ENCODE results near the gene HOXD13. TPM values are rescaled to one million over a fixed set of nuclear protein-coding genes. Genes with fewer than 3 reads are reported as not detected.

HOXD13 gene
- total RNA-seq, 2 experiments from 2014 or later = not detected

DNA sequence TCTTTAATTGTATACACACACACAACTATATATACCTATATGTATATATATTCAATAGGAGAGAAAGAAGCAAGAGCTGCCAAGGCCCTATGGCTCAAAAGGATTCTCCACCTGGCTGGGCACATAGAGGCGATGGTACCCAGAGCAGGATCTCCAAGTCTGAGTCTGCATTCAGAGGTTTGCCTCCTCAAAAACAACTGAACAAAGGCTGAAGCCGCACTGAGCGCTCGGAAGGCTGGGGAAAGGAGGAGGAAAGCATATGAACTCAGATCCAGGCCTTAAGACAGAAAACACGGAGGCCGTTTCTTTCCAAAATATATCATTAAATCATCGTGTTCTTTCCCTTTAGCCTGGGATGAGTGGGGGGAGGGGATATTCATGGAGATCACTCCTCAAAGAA lies 10.7 kb downstream of the HOXD13 start:
- Mint-ChIP-seq H3K27me3 (peaks cover 84% of the 10 kb centered on the region), H3K4me1 (peaks cover 7% of the 10 kb centered on the region), H3K4me3 (no peak overlapping the region), H3K27ac (no peak overlapping the region), H3K9me3 (no peaks in the 10 kb centered on the region), H3K36me3 (no peaks in the 10 kb centered on the region)
- no peak for DNase-seq
- POLR2A ChIA-PET = no interaction called here
- no peak for ATAC-seq (ENCODE audit: low read depth)

DNA sequence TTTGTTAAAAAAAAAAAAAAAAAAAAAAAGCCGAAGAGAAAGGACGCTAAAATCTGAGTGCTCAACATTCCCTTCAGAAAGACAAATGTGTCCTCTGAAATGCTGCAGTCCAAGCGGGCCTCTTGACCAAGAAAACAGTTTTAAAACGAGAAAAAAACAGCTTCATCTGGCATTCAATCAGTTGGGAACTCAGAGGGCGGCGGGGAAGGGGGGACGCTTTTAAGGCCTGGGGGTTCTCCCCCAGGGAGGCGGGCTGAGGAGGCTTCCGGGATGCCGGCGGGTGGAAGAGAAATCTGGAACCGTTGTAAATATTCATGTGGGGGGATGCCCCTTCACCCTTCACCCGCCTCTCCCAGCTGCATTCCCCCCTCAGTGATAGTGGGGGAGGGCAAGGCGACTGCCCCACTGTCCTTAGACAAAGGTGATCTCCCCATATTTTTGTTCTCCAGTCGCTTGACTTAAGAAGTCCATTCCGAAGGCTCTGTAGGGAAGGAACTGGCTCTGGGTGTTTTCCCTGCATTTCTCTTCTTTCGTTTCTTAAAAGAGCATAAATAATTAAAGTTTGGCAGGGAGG lies 11.3 kb downstream of the HOXD13 start:
- POLR2A ChIA-PET = no interaction called here
- Mint-ChIP-seq H3K27ac (no peak overlapping the region), H3K36me3 (no peaks in the 10 kb centered on the region), H3K27me3 (peaks cover 79% of the 10 kb centered on the region), H3K4me1 (peaks cover 8% of the 10 kb centered on the region), H3K4me3 (peak overlapping the region; percentile 25), H3K9me3 (no peaks in the 10 kb centered on the region)
- ATAC-seq (ENCODE audit: low read depth) (no peak), DNase-seq (no peak)

DNA sequence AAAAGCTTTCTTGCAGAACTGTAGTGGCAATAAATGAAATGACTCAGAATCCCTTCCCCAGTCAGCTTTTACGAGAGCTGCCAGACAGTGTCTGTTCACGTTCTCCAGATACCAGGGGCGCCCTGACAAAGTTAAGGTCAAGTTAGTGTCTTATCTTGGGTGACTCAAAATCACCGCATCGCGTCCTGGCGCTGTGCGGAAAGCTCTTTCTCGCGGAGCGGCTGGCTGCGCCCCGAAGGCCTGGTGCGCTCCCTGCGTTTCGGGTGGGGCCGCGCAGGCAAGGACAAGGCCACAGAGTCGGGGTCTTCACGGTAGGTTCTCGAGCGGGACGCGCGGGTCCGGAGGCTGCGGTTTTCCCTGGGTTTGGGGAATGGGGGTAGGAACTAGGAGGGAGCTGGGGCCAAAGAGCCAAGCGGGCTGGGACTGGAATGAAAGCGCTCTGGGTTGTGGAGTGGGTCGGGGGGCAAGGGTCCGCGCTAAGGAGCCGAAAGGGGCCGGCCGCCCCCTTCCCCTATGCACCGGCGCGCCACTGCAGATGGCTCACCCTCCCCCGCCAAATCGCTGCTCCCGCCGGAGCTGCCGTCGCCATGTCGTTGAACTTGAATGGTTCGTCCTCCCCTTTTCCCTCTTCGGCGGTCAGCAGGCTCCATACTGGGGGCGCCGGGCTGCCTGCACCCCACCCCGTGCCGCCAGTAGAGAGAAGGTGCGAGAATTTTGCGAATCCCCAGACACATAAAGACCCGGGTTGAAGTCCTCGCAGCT lies 12.0 kb downstream of the HOXD13 start:
- ATAC-seq (ENCODE audit: low read depth) (no peak), DNase-seq (no peak)
- peaks cover 9% of the 10 kb centered on the region for H3K4me1 Mint-ChIP-seq
- H3K27ac Mint-ChIP-seq = peak overlapping the region; percentile 75
- POLR2A ChIA-PET = no interaction called here
- H3K9me3 Mint-ChIP-seq = peaks cover 2% of the 10 kb centered on the region
- peaks cover 2% of the 10 kb centered on the region for H3K36me3 Mint-ChIP-seq
- H3K27me3 Mint-ChIP-seq = peaks cover 79% of the 10 kb centered on the region
- peak overlapping the region; percentile 25 for H3K4me3 Mint-ChIP-seq

DNA sequence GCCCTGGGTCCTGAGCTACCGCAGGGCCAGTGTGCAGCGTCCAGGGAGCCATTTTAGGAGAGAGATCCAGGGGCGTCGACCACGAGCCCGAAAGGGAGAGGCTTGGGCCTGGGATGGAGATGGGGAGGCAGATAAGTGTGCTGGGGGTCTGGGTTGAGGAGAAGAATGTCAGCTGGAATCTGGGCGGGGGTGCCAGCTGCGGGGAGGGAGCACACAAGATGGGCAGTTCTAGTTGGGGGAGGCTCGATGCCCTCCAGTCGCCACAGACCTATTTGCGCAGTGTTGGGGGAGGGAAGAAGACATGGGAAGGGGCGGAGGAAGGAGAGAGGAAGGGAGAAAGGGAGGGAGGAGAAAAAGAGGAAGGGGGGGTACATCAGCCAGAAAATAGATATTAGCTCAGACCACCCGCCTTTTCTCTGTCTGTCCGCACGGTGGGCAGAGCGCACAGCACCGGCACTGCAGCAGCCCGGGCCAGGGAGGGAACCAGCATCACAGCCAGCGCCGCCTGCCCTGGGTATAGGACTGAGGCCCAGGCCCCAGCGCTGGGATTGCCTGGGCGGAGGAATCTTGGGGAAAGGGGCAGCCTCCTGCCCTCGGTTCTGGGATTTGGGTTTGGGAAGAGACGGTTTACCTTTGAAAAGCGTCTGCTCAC lies 12.7 kb downstream of the HOXD13 start:
- DNase-seq (no peak), ATAC-seq (ENCODE audit: low read depth) (no peak)
- no peak overlapping the region for H3K4me3 Mint-ChIP-seq
- POLR2A ChIA-PET = interaction anchor here (0.6 kb wide), 1 partner anchor 26 kb away, joined by 4 read pairs; no protein-coding TSS in a partner anchor
- peaks cover 9% of the 10 kb centered on the region for H3K4me1 Mint-ChIP-seq
- peak overlapping the region; percentile 75 for H3K27ac Mint-ChIP-seq
- H3K9me3 Mint-ChIP-seq = peaks cover 2% of the 10 kb centered on the region
- peaks cover 2% of the 10 kb centered on the region for H3K36me3 Mint-ChIP-seq
- H3K27me3 Mint-ChIP-seq = peaks cover 82% of the 10 kb centered on the region

DNA sequence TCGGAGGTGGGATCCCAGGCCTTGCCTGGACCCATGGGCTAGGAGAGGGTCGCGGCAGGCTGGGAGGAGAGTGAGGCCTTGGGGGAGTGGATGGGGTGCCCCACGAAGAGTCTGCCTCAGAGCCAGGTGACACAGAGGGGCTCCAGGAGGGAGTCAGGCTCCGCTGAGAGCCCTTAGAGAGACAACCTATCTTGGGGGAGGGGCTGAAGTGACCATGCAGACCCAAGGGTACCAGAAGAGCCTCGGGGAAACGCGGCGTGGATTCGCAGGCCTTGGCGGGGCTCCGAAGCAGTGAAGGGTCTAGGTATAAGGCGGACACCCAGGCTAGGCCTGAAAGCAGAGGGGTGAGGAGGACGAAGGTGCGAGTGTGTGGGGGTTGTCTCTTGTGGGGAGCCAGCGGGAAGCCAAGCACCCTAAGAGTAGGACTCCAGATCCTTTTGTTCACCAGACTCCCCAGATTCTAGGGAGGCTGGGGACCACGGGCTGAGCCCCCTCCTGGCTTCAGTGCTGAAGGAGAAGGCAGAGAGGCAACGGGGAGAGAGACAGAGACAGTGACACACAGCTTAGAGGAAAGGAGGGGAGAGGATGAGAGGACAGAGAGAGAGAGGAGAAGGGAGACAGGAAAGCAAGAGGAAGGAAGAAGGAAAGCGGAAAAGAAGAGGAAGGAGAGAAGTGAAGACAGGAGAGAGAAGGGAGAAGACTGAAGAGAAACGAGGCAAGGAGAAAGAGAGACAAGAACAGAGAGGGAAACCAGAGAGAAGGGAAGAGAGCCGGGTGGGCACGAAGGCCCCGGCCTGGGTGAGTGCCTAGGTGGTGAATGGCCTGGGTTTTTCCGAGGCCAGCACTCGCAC lies 13.4 kb downstream of the HOXD13 start:
- H3K9me3 Mint-ChIP-seq = peaks cover 2% of the 10 kb centered on the region
- H3K4me1 Mint-ChIP-seq = peaks cover 9% of the 10 kb centered on the region
- no peak for DNase-seq
- H3K27ac Mint-ChIP-seq = peak overlapping the region; percentile 77
- POLR2A ChIA-PET = interaction anchor here (0.6 kb wide), 1 partner anchor 25 kb away, joined by 4 read pairs; no protein-coding TSS in a partner anchor
- peaks cover 82% of the 10 kb centered on the region for H3K27me3 Mint-ChIP-seq
- H3K36me3 Mint-ChIP-seq = peaks cover 2% of the 10 kb centered on the region
- peak overlapping the region; percentile 3 for H3K4me3 Mint-ChIP-seq
- no peak for ATAC-seq (ENCODE audit: low read depth)

DNA sequence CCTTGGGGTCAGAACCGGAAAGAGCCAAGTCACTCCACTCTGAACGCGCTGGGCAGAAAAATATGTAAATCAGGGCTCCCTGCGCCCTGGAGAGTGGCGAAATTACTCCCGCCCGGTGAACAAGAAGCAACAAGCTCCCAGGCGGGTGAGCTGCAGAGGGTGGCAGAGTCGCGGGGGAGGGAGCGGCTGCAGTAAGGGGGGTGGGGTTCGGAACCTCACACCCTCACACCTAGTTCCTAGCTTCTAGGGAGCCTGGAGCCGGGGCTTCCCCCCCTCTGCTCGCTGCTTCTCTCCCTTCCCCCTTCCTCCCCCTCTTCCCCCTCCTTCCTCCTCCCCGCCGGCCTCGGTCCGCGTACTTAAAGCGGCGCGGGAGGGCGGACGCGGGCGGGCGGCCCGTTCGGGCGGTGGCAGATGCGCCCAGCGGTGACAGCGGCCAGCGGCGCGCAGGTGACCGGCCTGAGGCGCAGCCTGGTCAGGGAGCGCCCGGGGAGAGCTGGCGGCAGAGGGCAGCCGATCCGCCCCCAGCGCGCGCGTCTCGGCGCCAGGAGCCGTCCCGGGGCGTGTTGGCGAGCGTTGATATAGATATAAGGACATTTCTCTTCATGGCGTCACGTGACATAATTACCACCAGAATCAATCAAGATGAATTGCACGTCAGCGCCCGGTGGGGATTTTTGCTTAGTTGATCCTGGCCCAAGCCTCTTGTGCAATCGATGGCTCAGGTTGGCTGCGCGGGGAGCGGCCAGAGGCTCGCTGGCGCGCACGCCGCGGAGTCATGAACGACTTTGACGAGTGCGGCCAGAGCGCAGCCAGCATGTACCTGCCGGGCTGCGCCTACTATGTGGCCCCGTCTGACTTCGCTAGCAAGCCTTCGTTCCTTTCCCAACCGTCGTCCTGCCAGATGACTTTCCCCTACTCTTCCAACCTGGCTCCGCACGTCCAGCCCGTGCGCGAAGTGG lies 14.3 kb downstream of the HOXD13 start, which contains the start of gene HOXD11:
HOXD11 (plus strand) TSS at position 700 of the 959 bp plus-strand sequence; CDS start at position 776, 76 bp downstream.
- ATAC-seq (ENCODE audit: low read depth) (no peak), DNase-seq (no peak)

DNA sequence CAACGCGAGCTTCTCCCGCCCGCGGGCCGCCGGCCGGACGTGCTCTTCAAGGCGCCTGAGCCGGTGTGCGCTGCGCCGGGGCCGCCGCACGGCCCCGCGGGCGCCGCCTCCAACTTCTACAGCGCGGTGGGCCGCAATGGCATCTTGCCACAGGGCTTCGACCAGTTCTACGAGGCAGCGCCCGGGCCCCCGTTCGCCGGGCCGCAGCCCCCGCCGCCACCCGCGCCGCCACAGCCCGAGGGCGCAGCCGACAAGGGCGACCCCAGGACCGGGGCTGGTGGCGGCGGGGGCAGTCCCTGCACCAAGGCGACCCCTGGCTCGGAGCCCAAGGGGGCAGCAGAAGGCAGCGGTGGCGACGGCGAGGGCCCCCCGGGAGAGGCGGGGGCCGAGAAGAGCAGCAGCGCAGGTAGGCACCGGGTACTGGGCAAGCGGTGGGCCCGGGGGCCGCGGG lies 15.2 kb downstream of the HOXD13 start:
- POLR2A ChIA-PET = no interaction called here
- Mint-ChIP-seq H3K9me3 (peaks cover 2% of the 10 kb centered on the region), H3K4me3 (no peak overlapping the region), H3K27ac (no peak overlapping the region), H3K4me1 (peaks cover 9% of the 10 kb centered on the region), H3K27me3 (peaks cover 81% of the 10 kb centered on the region), H3K36me3 (peaks cover 2% of the 10 kb centered on the region)
- ATAC-seq (ENCODE audit: low read depth) = no peak
- DNase-seq = no peak

More for the DNA sequence above, 14.3 kb downstream of the HOXD13 start, which contains the start of gene HOXD11:
- H3K36me3 Mint-ChIP-seq = peaks cover 2% of the 10 kb centered on the region
- peak within 1 kb of the TSS; percentile 77 for H3K27ac Mint-ChIP-seq
- H3K4me1 Mint-ChIP-seq = peaks cover 9% of the 10 kb centered on the region
- POLR2A ChIA-PET = no interaction called here
- H3K4me3 Mint-ChIP-seq = peak within 1 kb of the TSS; percentile 3
- peaks cover 2% of the 10 kb centered on the region for H3K9me3 Mint-ChIP-seq
- H3K27me3 Mint-ChIP-seq = peaks cover 82% of the 10 kb centered on the region

DNA sequence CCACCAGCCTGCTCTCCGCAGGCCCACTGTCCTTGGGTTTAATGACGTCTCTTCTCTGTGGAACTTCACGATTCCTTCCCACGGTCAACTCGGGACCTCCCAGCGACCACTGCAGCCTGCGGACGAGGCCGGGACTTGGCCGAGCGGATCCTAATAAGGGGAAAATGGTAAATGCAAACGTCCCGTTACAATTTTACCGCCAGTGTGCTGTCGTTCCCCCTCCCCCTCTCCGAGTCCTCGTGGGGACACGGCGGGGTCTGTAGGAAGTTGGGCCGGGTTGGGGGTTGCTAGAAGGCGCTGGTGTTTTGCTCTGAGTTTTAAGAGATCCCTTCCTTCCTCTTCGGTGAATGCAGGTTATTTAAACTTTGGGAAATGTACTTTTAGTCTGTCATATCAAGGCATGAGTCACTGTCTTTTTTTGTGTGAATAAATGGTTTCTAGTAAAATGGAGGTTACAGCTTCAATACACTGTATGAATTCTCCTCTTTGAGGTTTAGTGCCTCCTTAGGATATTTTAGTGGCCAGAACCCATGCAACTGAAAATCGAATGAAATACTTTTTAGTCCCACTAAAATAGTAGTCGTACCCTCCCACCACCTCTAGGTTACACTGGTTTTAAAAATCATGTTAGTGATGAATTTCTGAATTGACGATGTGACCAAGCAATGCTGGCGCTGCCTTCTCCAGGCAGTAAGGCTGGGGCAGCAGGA lies 16.8 kb downstream of the HOXD13 start:
- no peak for ATAC-seq (ENCODE audit: low read depth)
- POLR2A ChIA-PET = no interaction called here
- Mint-ChIP-seq H3K4me1 (peaks cover 9% of the 10 kb centered on the region), H3K9me3 (peaks cover 8% of the 10 kb centered on the region), H3K36me3 (peaks cover 2% of the 10 kb centered on the region), H3K27ac (no peak overlapping the region), H3K4me3 (no peak overlapping the region), H3K27me3 (peaks cover 81% of the 10 kb centered on the region)
- peak; percentile 24 for DNase-seq

DNA sequence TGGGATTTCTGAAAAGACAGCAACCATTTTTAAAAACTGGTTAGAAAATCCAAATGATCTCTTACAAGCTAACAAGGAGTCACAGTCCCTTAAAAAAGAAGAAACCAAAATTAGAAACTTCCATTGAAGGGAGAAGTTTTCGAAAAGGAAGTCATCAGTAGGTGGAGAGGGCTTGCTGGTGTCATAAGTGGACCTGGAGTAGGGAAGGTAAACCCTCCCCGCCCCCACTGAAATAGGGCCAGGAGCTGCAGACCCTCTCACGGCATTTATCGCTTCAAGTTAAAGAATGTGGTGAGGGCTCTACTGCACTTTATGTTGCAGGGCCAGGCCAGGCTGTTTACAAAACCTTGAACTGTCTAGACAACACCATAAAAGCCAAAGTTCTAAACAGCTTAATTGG lies 17.4 kb downstream of the HOXD13 start:
- DNase-seq (no peak), ATAC-seq (ENCODE audit: low read depth) (no peak)
- peaks cover 2% of the 10 kb centered on the region for H3K36me3 Mint-ChIP-seq
- peaks cover 8% of the 10 kb centered on the region for H3K9me3 Mint-ChIP-seq
- H3K27me3 Mint-ChIP-seq = peaks cover 81% of the 10 kb centered on the region
- H3K27ac Mint-ChIP-seq = no peak overlapping the region
- peaks cover 8% of the 10 kb centered on the region for H3K4me1 Mint-ChIP-seq
- H3K4me3 Mint-ChIP-seq = no peak overlapping the region
- POLR2A ChIA-PET = no interaction called here

DNA sequence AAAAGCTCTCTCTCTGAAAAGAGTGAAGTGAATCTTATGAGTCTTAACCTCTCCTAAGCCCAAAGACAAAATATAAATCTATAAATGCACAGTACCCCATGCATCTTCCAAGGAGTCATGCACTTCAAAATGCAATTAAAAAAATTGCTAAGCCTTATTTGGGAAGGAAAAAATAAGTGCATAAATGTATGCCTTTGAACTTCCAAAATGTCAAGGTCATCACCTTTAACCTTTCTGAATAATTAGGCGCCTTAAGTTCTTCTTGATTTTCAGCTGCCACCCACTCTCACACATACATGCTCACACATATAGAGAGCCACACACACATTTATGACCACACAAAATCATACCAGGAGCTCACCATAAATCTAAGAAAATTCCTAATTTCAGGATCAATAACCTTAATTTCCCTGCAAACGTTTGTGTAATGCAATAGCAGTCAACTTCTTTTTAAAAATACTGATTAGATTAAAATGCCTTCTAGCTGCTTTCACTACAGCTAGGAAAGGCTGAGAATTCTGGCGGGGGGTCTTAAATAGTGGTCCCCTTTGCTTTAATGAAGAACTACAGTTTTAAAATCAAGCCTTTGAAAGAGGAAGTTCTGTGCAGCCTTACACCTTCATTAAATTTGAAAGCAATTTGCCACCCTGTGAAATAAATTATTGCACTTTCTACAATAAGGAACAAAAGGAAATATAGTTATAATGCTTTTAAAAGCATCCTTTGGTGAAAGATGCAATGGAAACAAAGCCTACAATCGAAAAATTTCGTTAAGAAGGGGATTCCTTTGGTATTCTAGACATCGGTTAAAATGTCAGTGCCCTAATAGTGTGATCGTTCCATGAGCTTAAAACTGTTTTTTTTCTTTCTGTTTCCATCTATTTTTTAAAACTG lies 18.1 kb downstream of the HOXD13 start:
- POLR2A ChIA-PET = no interaction called here
- H3K36me3 Mint-ChIP-seq = peaks cover 2% of the 10 kb centered on the region
- H3K4me1 Mint-ChIP-seq = peaks cover 5% of the 10 kb centered on the region
- H3K27me3 Mint-ChIP-seq = peaks cover 81% of the 10 kb centered on the region
- no peak for ATAC-seq (ENCODE audit: low read depth)
- DNase-seq = no peak
- H3K4me3 Mint-ChIP-seq = no peak overlapping the region
- no peak overlapping the region for H3K27ac Mint-ChIP-seq
- peaks cover 8% of the 10 kb centered on the region for H3K9me3 Mint-ChIP-seq

DNA sequence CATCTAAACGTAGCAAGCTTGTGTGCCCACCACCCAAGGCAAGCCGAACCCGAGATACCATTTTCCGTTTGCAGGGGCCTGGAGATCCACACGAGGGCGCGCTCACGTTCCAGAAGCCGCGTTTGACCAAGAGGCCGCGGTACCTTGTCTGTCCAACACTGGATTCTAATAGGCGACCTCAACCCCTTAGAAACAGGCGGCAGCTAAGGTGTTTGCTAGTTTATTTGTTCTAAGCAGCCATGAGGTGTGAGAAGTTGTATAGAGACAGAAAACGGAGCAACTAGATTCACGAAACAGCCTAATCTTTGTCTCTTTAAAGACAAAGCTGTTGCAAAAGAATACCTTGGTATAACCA lies 18.8 kb downstream of the HOXD13 start:
- peaks cover 3% of the 10 kb centered on the region for H3K4me1 Mint-ChIP-seq
- no peak for ATAC-seq (ENCODE audit: low read depth)
- no peak for DNase-seq
- H3K27ac Mint-ChIP-seq = no peak overlapping the region
- POLR2A ChIA-PET = no interaction called here
- H3K9me3 Mint-ChIP-seq = peaks cover 8% of the 10 kb centered on the region
- H3K4me3 Mint-ChIP-seq = no peak overlapping the region
- H3K27me3 Mint-ChIP-seq = peaks cover 81% of the 10 kb centered on the region
- peaks cover 2% of the 10 kb centered on the region for H3K36me3 Mint-ChIP-seq

Measured in activated naive CD8-positive, alpha-beta T cell treated with anti-CD3 and anti-CD28 coated beads, Interleukin-2, amount 10 ng/mL, durations not matched to agents 7 days and 5 days (primary cell).